Ishikawa (cell line): Measurements from ENCODE around the gene PSD.

Source experiments
- CEBPB ChIP-seq: IDR thresholded peaks from 2 replicates; pipeline ENCODE4 v1.6.1; 2012
- EGR1 ChIP-seq: IDR thresholded peaks from 2 replicates; pipeline ENCODE4 v1.6.1; 2012
- EP300 ChIP-seq: IDR thresholded peaks from 2 replicates; pipeline ENCODE4 v1.6.1; 2012; ENCODE audit warnings: borderline replicate concordance
- NFIC ChIP-seq: IDR thresholded peaks from 2 replicates; pipeline ENCODE4 v1.6.1; 2012
- RAD21 ChIP-seq: IDR thresholded peaks from 2 replicates; pipeline ENCODE4 v1.6.1; 2012; ENCODE audit warnings: low read depth
- REST ChIP-seq: IDR thresholded peaks from 2 replicates; pipeline ENCODE4 v1.6.1; 2012; ENCODE audit warnings: low read depth, mild to moderate bottlenecking
- TAF1 ChIP-seq: IDR thresholded peaks from 2 replicates; pipeline ENCODE4 v1.6.1; 2012; ENCODE audit warnings: low read depth, mild to moderate bottlenecking
- TCF12 ChIP-seq: IDR thresholded peaks from 2 replicates; pipeline ENCODE4 v1.6.1; 2012; ENCODE audit warnings: low read depth
- YY1 ChIP-seq: IDR thresholded peaks from 2 replicates; pipeline ENCODE4 v1.6.1; 2012; ENCODE audit warnings: low read depth
- TF ChIP-seq, protein P1 (sequence below): IDR thresholded peaks from 2 replicates; pipeline ENCODE4 v1.6.1; 2012

DNA sequence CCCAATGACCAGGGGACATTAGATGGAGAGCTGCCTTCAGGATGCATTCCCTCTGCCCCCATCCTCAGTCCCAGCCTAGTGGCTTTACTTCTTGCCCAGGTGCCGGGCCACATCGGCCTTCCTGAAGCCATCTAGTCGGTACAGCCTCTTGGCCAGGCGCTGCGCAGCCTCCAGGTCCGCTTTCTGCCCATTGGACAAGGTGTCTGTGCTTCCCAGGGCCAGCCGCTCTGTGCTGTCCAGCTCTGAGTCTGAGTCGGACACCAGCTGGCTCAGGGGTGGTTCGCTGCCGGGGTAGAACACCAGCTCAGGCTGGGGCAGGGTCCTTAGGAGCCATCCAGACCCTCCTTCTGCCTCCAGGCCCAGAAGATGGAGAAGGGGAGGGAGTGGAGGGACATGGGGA lies 6.3 kb downstream of the PSD start:
- TF ChIP-seq EGR1 (no peak), EP300 (no peak), REST (no peak), TCF12 (no peak), RAD21 (no peak), YY1 (no peak), NFIC (no peak), CEBPB (no peak), TAF1 (no peak)
- TF ChIP-seq, protein P1, sequence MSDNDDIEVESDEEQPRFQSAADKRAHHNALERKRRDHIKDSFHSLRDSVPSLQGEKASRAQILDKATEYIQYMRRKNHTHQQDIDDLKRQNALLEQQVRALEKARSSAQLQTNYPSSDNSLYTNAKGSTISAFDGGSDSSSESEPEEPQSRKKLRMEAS, result no peak
